NCI-H510A treated with DMSO at 0.1 percent for 48 hours (cell line): ENCODE measurements around the gene MTA3.

Experiments
- DNase-seq: peaks from one replicate; lab custom pipeline; 2025; lab: John Stamatoyannopoulos, UW

The MTA3 gene

DNA sequence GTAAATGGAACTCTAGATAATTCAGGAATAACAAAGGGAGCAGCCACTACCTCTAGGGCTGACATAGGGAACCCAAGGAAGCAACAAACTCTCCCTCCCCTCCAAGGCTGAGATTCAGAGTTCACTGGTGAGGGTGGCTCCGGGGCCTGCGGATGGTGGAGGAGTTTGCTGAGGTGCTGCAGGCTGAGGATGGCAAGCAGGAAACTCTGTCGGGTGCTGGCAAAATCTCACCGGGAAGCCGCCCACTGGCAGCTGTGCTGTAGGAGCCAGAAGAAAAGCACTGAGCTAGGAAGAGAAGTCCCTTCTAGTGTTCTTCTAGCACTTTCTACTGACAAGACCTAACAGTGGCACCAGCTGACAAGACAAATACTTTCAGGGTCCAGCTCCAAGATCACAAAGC is 236.5 kb downstream of the MTA3 start:
- DNase-seq: no peak
